Esophagus muscularis mucosa (tissue), 4 donors: ENCODE data around the gene TDRD15. TPM values are rescaled to one million over a fixed set of nuclear protein-coding genes. Genes with fewer than 3 reads are reported as not detected.

Source experiments
- DNase-seq: peaks from one replicate; pipeline ENCODE4 v3.0.0-alpha.2; 2017; ENCODE audit errors: extremely low spot score
- H3K27ac ChIP-seq, 4 donors: fragments of 200-600 bp; sonication (generic); replicated peaks in 1 of 4; 1 replicate in 3 of 4; 2 replicates in 1 of 4; pipeline ENCODE4 v1.5.1; 2016 to 2019; ENCODE audit warnings: mild to moderate bottlenecking in 1 of 4
- H3K27me3 ChIP-seq, 4 donors: fragments of 200-600 bp; sonication (generic); one replicate each; pipeline versions ENCODE4 v1.5.1 to v1.6.0; 2016 to 2019
- H3K36me3 ChIP-seq, 4 donors: fragments of 200-600 bp; sonication (generic); one replicate each; pipeline ENCODE4 v1.5.1; 2016 to 2019
- H3K4me1 ChIP-seq, 4 donors: fragments of 200-600 bp; sonication (generic); one replicate each; pipeline ENCODE4 v1.5.1; 2016 to 2019
- H3K4me3 ChIP-seq, 4 donors: fragments of 200-600 bp; sonication (generic); 1 replicate in 2 of 4; 2 replicates in 2 of 4; pipeline ENCODE4 v1.5.1; 2016 to 2019; ENCODE audit warnings: mild to moderate bottlenecking in 4 of 4, moderate library complexity in 1 of 4
- H3K9me3 ChIP-seq, 4 donors: fragments of 200-600 bp; sonication (generic); 1 replicate in 3 of 4; 2 replicates in 1 of 4; pipeline ENCODE4 v1.5.1; 2016 to 2019
- EP300 ChIP-seq: sonication (generic); formaldehyde crosslinking; IDR thresholded peaks from one replicate; pipeline ENCODE4 v1.6.1; 2017; ENCODE audit warnings: antibody characterized with exemption
- POLR2A ChIP-seq: fragments of 450-650 bp; IDR thresholded peaks from one replicate; pipeline ENCODE4 v1.6.1; 2017; ENCODE audit warnings: antibody characterized with exemption, moderate library complexity, mild to moderate bottlenecking, low read depth
- POLR2AphosphoS5 ChIP-seq, 2 donors: sonication (generic); formaldehyde crosslinking; IDR thresholded peaks; one replicate each; pipeline ENCODE4 v1.6.1; 2017; ENCODE audit warnings: antibody characterized with exemption in 2 of 2
- WGBS: methylation state at CpG from one replicate; pipeline ENCODE4 v1.1.5; 2018; 5-methylcytosine and 5-hydroxymethylcytosine counted together
- intact Hi-C: fragments of 100-400 bp; cut with DNase I; formaldehyde crosslinking; loops from one replicate; pipeline ENCODE4 v1.15.1; 2023
- total RNA-seq, 4 donors: library from RNA; depleted of rRNA; stranded (reverse); fragments of >200 nt; gene quantifications; one replicate each; pipeline versions ENCODE4 v1.1.0 to v1.2.1, GENCODE V29; 2016
- TF ChIP-seq, protein P1 (sequence below), 3 experiments: fragments of 200-600 bp in 2 of 3; fragments of 450-650 bp in 1 of 3; sonication (generic) in 2 of 3; IDR thresholded peaks; one replicate each; pipeline ENCODE4 v1.5.1; 2017 to 2019; ENCODE audit warnings: antibody characterized with exemption in 3 of 3, mild to moderate bottlenecking in 2 of 3, moderate library complexity in 1 of 3

TDRD15 gene
- total RNA-seq, 4 donors from 2014 or later = 0.63 TPM; not detected in 3

- Histone ChIP-seq H3K4me1 (no peaks in the 10 kb centered on the region), H3K27me3 (no peaks in the 10 kb centered on the region), H3K27ac (no peak overlapping the region), H3K9me3 (peaks cover 0 to 5% (median 0%) of the 10 kb centered on the region in 4 donors), H3K36me3 (no peaks in the 10 kb centered on the region), H3K4me3 (no peak overlapping the region)
- TF ChIP-seq EP300 = no peak
- no peak for DNase-seq
- WGBS = 36% methylated on average over 3 of the region's 3 CpGs
- intact Hi-C loops = no loop called here
Measured at GRCh38 chr2:21155365-21156136, 31.8 kb downstream of the TDRD15 start.

DNA sequence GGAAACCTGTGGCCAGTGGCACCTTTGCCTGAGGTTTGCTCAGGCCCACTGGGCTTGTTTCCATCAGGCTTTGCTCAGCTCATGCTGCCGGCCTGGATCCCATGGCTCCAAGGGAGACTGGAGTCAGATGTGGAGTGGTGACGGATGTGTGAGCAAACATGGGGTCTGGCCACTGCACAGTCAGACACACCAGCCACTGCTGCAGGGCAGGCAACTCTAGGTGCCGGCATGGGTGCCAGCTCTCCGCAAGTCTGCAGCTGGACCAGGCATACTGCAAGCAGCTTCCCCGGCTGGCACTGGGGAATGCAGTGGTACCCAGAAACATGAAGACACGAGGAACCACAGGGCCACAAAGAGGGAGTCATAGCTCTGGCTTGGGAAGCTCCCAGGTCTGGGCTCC lies 37.4 kb downstream of the TDRD15 start:
- TF ChIP-seq, protein P1, sequence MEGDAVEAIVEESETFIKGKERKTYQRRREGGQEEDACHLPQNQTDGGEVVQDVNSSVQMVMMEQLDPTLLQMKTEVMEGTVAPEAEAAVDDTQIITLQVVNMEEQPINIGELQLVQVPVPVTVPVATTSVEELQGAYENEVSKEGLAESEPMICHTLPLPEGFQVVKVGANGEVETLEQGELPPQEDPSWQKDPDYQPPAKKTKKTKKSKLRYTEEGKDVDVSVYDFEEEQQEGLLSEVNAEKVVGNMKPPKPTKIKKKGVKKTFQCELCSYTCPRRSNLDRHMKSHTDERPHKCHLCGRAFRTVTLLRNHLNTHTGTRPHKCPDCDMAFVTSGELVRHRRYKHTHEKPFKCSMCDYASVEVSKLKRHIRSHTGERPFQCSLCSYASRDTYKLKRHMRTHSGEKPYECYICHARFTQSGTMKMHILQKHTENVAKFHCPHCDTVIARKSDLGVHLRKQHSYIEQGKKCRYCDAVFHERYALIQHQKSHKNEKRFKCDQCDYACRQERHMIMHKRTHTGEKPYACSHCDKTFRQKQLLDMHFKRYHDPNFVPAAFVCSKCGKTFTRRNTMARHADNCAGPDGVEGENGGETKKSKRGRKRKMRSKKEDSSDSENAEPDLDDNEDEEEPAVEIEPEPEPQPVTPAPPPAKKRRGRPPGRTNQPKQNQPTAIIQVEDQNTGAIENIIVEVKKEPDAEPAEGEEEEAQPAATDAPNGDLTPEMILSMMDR (IDR thresholded peaks at IDR 0.05) = no peak
- TF ChIP-seq POLR2A (no peak), POLR2AphosphoS5 (IDR thresholded peaks at IDR 0.05) (no peak), EP300 (no peak)
- intact Hi-C loops = no loop called here

GRCh38 chr2:21161832-21162614 lies 38.3 kb downstream of the TDRD15 start:
- Histone ChIP-seq H3K4me1 (no peaks in the 10 kb centered on the region), H3K27ac (no peak overlapping the region), H3K4me3 (no peak overlapping the region), H3K27me3 (no peaks in the 10 kb centered on the region), H3K36me3 (no peaks in the 10 kb centered on the region), H3K9me3 (no peaks in the 10 kb centered on the region)
- 85% methylated on average over 4 of the region's 7 CpGs for WGBS
- DNase-seq = no peak
- TF ChIP-seq, protein P1 (IDR thresholded peaks at IDR 0.05) = no peak
- TF ChIP-seq POLR2A (no peak), POLR2AphosphoS5 (IDR thresholded peaks at IDR 0.05) (no peak), EP300 (no peak)
- intact Hi-C loops = no loop called here

More for the DNA sequence above, 37.4 kb downstream of the TDRD15 start:
- Histone ChIP-seq H3K4me3 (no peak overlapping the region), H3K27ac (no peak overlapping the region), H3K27me3 (no peaks in the 10 kb centered on the region), H3K9me3 (no peaks in the 10 kb centered on the region), H3K36me3 (no peaks in the 10 kb centered on the region), H3K4me1 (no peaks in the 10 kb centered on the region)
- 92% methylated on average over 6 of the region's 6 CpGs for WGBS
- no peak for DNase-seq

DNA sequence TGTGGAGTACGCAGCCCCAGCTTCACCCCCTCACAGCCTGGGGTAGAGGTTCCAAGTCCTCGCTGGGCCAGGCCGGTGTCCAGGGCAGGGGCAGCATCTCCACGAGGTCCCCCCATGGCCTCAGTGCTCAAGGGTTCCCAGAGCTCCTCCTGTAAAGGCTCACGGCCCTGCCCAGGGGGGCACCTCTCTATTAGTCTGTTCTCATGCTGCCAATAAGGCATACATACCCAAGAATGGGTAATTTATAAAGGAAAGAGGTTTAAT lies 38.8 kb downstream of the TDRD15 start:
- no peaks in the 10 kb centered on the region for H3K36me3 ChIP-seq
- H3K27ac ChIP-seq = no peak overlapping the region
- H3K4me1 ChIP-seq = no peaks in the 10 kb centered on the region
- no peak overlapping the region for H3K4me3 ChIP-seq
- intact Hi-C loops = no loop called here
- no CpG with 5 or more reads among the region's 5 CpGs for WGBS
- no peak for DNase-seq
- no peak for TF ChIP-seq EP300
- TF ChIP-seq POLR2A = no peak
- TF ChIP-seq POLR2AphosphoS5 (IDR thresholded peaks at IDR 0.05) = no peak
- TF ChIP-seq, protein P1 (IDR thresholded peaks at IDR 0.05) = no peak
- no peaks in the 10 kb centered on the region for H3K27me3 ChIP-seq
- no peaks in the 10 kb centered on the region for H3K9me3 ChIP-seq

- H3K27ac ChIP-seq = no peak overlapping the region
- no peaks in the 10 kb centered on the region for H3K4me1 ChIP-seq
- no peaks in the 10 kb centered on the region for H3K27me3 ChIP-seq
- intact Hi-C loops = no loop called here
- no peak for DNase-seq
- H3K4me3 ChIP-seq = no peak overlapping the region
- WGBS = 91% methylated on average over 4 of the region's 9 CpGs
- TF ChIP-seq EP300 (no peak), POLR2A (no peak), POLR2AphosphoS5 (IDR thresholded peaks at IDR 0.05) (no peak)
- TF ChIP-seq, protein P1 (IDR thresholded peaks at IDR 0.05) = no peak
- H3K36me3 ChIP-seq = no peaks in the 10 kb centered on the region
- H3K9me3 ChIP-seq = no peaks in the 10 kb centered on the region
Measured at GRCh38 chr2:21163213-21163612, 39.4 kb downstream of the TDRD15 start.
